ENCODE measurements around the gene VPS52. TPM values are rescaled to one million over a fixed set of nuclear protein-coding genes. Genes with fewer than 3 reads are reported as not detected.

VPS52 gene
- total and polyA plus RNA-seq, 2 donors (not counting 1 experiment from before 2014, with no cell fraction given): 100 to 144 TPM

GRCh38 chr6:33319939-33320314, 48.3 kb upstream of the VPS52 start:
- Mint-ChIP-seq H3K9me3 (ENCODE audit: insufficient read depth) (no peaks in the 10 kb centered on the region), H3K4me1 (peaks cover 90% of the 10 kb centered on the region), H3K27ac (peak overlapping the region; percentile 99), H3K4me3 (peak overlapping the region; percentile 100), H3K27me3 (no peaks in the 10 kb centered on the region)
- Histone ChIP-seq H3K9me3 (ENCODE audit: control extremely low read depth in 1 of 3, control insufficient read depth in 2 of 3, insufficient read depth in 1 of 3, low read length in 2 of 3) (no peaks in the 10 kb centered on the region), H3K4me1 (ENCODE audit: control insufficient read depth in 2 of 2, insufficient read depth in 2 of 2, low read length in 2 of 2) (peaks cover 64 to 82% of the 10 kb centered on the region in 2 donors), H2AFZ (ENCODE audit: insufficient read depth, low read depth, low read length, poor library complexity, severe bottlenecking) (no peak overlapping the region), H3K36me3 (replicated peaks in 1 of 2; ENCODE audit: control extremely low read depth in 1 of 2, control insufficient read depth in 1 of 2, extremely low read depth in 1 of 2, insufficient read depth in 2 of 2, low read length in 1 of 2) (peaks cover 3 to 44% of the 10 kb centered on the region in 2 experiments), H3K79me2 (ENCODE audit: control insufficient read depth, insufficient read depth, low read length) (peaks cover 73% of the 10 kb centered on the region), H3K4me2 (replicated peaks; ENCODE audit: low read depth, low read length, poor library complexity, severe bottlenecking) (peak overlapping the region; percentile 84), H3K9ac (ENCODE audit: low read length) (no peak overlapping the region), H3K27me3 (replicated peaks in 1 of 4; ENCODE audit: control extremely low read depth in 1 of 4, control insufficient read depth in 3 of 4, insufficient read depth in 4 of 4, low read length in 3 of 4) (no peaks in the 10 kb centered on the region), H3K4me3 (ENCODE audit: control extremely low read depth in 1 of 5, extremely low read depth in 1 of 5, insufficient read depth in 1 of 5, low read depth in 2 of 5, low read length in 4 of 5) (no peak overlapping the region), H4K20me1 (ENCODE audit: control insufficient read depth, insufficient read depth, low read length, poor library complexity, severe bottlenecking) (peaks cover 34% of the 10 kb centered on the region), H3K27ac (ENCODE audit: low read length in 2 of 2) (peak overlapping the region in 1 of 2 donors; percentile 1)
- DNase-seq (no peak), ATAC-seq (ENCODE audit: low read depth) (no peak)
- ChIA-PET CTCF (interaction anchor here (1.6 to 5.3 kb wide), 2 partner anchors 21 to 25 kb away, joined by 8 to 50 read pairs; partner anchors contain the start of gene RGL2), POLR2A (interaction anchor here (0.6 kb wide), 1 partner anchor 25 kb away, joined by 3 read pairs; no protein-coding TSS in a partner anchor)
- WGBS (ENCODE audit: insufficient coverage): 88% methylated on average over 3 of the region's 3 CpGs
- intact Hi-C loops (cut with micrococcal nuclease): no loop called here
- TF ChIP-seq EZH2 (IDR thresholded peaks at IDR 0.05; ENCODE audit: borderline replicate concordance, insufficient read depth, low read depth, low read length, poor library complexity, severe bottlenecking): no peak

GRCh38 chr6:33318426-33319073, 46.9 kb upstream of the VPS52 start:
- TF ChIP-seq CTCF (IDR thresholded peaks at IDR 0.05): no peak
- TF ChIP-seq EZH2 (IDR thresholded peaks at IDR 0.05; ENCODE audit: borderline replicate concordance, insufficient read depth, low read depth, low read length, poor library complexity, severe bottlenecking): no peak
- H2AFZ ChIP-seq (ENCODE audit: insufficient read depth, low read depth, low read length, poor library complexity, severe bottlenecking): peak overlapping the region; percentile 94

More at GRCh38 chr6:33318426-33319073, 46.9 kb upstream of the VPS52 start:
- no peaks in the 10 kb centered on the region for H3K27me3 Mint-ChIP-seq
- Histone ChIP-seq H4K20me1 (ENCODE audit: control insufficient read depth, insufficient read depth, low read length, poor library complexity, severe bottlenecking) (peaks cover 35% of the 10 kb centered on the region), H3K36me3 (replicated peaks in 1 of 2; ENCODE audit: control extremely low read depth in 1 of 2, control insufficient read depth in 1 of 2, extremely low read depth in 1 of 2, insufficient read depth in 2 of 2, low read length in 1 of 2) (peaks cover 3 to 44% of the 10 kb centered on the region in 2 experiments), H3K27ac (ENCODE audit: low read length in 2 of 2) (peak overlapping the region; percentile 80 to 85), H3K79me2 (ENCODE audit: control insufficient read depth, insufficient read depth, low read length) (peaks cover 83% of the 10 kb centered on the region), H3K9ac (ENCODE audit: low read length) (peak overlapping the region; percentile 95), H3K4me2 (replicated peaks; ENCODE audit: low read depth, low read length, poor library complexity, severe bottlenecking) (peak overlapping the region; percentile 84), H3K4me1 (ENCODE audit: control insufficient read depth in 2 of 2, insufficient read depth in 2 of 2, low read length in 2 of 2) (peaks cover 66 to 79% of the 10 kb centered on the region in 2 donors), H3K27me3 (replicated peaks in 1 of 4; ENCODE audit: control extremely low read depth in 1 of 4, control insufficient read depth in 3 of 4, insufficient read depth in 4 of 4, low read length in 3 of 4) (no peaks in the 10 kb centered on the region), H3K4me3 (ENCODE audit: control extremely low read depth in 1 of 5, extremely low read depth in 1 of 5, insufficient read depth in 1 of 5, low read depth in 2 of 5, low read length in 4 of 5) (peak overlapping the region; percentile 11 to 99 (median 87)), H3K9me3 (ENCODE audit: control extremely low read depth in 1 of 3, control insufficient read depth in 2 of 3, insufficient read depth in 1 of 3, low read length in 2 of 3) (no peaks in the 10 kb centered on the region)
- peaks cover 89% of the 10 kb centered on the region for H3K4me1 Mint-ChIP-seq
- H3K4me3 Mint-ChIP-seq: peak overlapping the region; percentile 100
- ChIA-PET POLR2A (interaction anchor here (0.6 to 2.3 kb wide), 17 partner anchors 9 to 393 kb away, joined by 3 to 29 read pairs (median 8); partner anchors contain the start of genes B3GALT4, RGL2, RPS18 and UQCC2), CTCF (interaction anchor here (0.6 to 5.3 kb wide), 11 partner anchors 13 to 107 kb away, joined by 3 to 50 read pairs (median 6); partner anchors contain the start of genes B3GALT4, CUTA, RGL2 and RPS18)
- H3K27ac Mint-ChIP-seq: peak overlapping the region; percentile 99
- WGBS (ENCODE audit: insufficient coverage): 87% methylated on average over 4 of the region's 8 CpGs
- ATAC-seq (ENCODE audit: low read depth) (no peak), DNase-seq (peak; percentile 16)
- H3K9me3 Mint-ChIP-seq (ENCODE audit: insufficient read depth): no peaks in the 10 kb centered on the region
- intact Hi-C loops (cut with micrococcal nuclease): loop anchor here (1.0 kb wide), 2 partner anchors 26 to 92 kb away; no protein-coding TSS in a partner anchor

All from B cell (primary cell).